SU-DHL-6 (cell line): ENCODE results near the gene SUPT3H.

Experiments used
- EZH2phosphoT487 ChIP-seq: fragments of 200-600 bp; sonication (generic), shearing (Covaris generic); conservative IDR thresholded peaks from 2 replicates; pipeline ENCODE4 v1.6.1; 2018; ENCODE audit warnings: mild to moderate bottlenecking, antibody characterized with exemption, low read length, moderate library complexity, mixed read lengths
- TF ChIP-seq, protein P1 (sequence below): fragments of 200-600 bp; sonication (generic); IDR thresholded peaks from one replicate; pipeline ENCODE4 v1.5.1; 2017; ENCODE audit warnings: antibody characterized with exemption, mild to moderate bottlenecking, low read length, moderate library complexity; ENCODE audit not compliant: insufficient read depth, poor library complexity, severe bottlenecking

- TF ChIP-seq, protein P1, sequence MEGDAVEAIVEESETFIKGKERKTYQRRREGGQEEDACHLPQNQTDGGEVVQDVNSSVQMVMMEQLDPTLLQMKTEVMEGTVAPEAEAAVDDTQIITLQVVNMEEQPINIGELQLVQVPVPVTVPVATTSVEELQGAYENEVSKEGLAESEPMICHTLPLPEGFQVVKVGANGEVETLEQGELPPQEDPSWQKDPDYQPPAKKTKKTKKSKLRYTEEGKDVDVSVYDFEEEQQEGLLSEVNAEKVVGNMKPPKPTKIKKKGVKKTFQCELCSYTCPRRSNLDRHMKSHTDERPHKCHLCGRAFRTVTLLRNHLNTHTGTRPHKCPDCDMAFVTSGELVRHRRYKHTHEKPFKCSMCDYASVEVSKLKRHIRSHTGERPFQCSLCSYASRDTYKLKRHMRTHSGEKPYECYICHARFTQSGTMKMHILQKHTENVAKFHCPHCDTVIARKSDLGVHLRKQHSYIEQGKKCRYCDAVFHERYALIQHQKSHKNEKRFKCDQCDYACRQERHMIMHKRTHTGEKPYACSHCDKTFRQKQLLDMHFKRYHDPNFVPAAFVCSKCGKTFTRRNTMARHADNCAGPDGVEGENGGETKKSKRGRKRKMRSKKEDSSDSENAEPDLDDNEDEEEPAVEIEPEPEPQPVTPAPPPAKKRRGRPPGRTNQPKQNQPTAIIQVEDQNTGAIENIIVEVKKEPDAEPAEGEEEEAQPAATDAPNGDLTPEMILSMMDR = no peak
- TF ChIP-seq EZH2phosphoT487 = no peak
Observed at GRCh38 chr6:45024610-45025009, 353.1 kb downstream of the SUPT3H start.
